ENCODE measurements around the gene MIA.

MIA gene

GRCh38 chr19:40800339-40800996 is 25.1 kb downstream of the MIA start:
- peak overlapping the region; percentile 78 for H3K4me3 ChIP-seq (replicated peaks; ENCODE audit: low read depth, low read length)
- no peak for DNase-seq (ENCODE audit: extremely low read depth, low read depth)
- no peak for TF ChIP-seq CTCF (IDR thresholded peaks at IDR 0.05; ENCODE audit: low read depth, low read length, missing control alignments)

GRCh38 chr19:40800997-40801377 is 25.7 kb downstream of the MIA start:
- no peak for DNase-seq (ENCODE audit: extremely low read depth, low read depth)
- H3K4me3 ChIP-seq (replicated peaks; ENCODE audit: low read depth, low read length) = peak overlapping the region; percentile 78
- no peak for TF ChIP-seq CTCF (IDR thresholded peaks at IDR 0.05; ENCODE audit: low read depth, low read length, missing control alignments)

GRCh38 chr19:40801426-40802299 is 26.3 kb downstream of the MIA start:
- TF ChIP-seq CTCF (IDR thresholded peaks at IDR 0.05; ENCODE audit: low read depth, low read length, missing control alignments) = no peak
- DNase-seq (ENCODE audit: extremely low read depth, low read depth) = no peak
- peak overlapping the region; percentile 78 for H3K4me3 ChIP-seq (replicated peaks; ENCODE audit: low read depth, low read length)

- no peak for DNase-seq (ENCODE audit: extremely low read depth, low read depth)
- peak overlapping the region; percentile 78 for H3K4me3 ChIP-seq (replicated peaks; ENCODE audit: low read depth, low read length)
- TF ChIP-seq CTCF (IDR thresholded peaks at IDR 0.05; ENCODE audit: low read depth, low read length, missing control alignments) = no peak
Measured at GRCh38 chr19:40802300-40803169, 27.2 kb downstream of the MIA start.

- TF ChIP-seq CTCF (IDR thresholded peaks at IDR 0.05; ENCODE audit: low read depth, low read length, missing control alignments) = no peak
- DNase-seq (ENCODE audit: extremely low read depth, low read depth) = no peak
- peak overlapping the region; percentile 78 for H3K4me3 ChIP-seq (replicated peaks; ENCODE audit: low read depth, low read length)
Measured at GRCh38 chr19:40803170-40803856, 28.0 kb downstream of the MIA start.

All from HFF-Myc (cell line).